Uterus (tissue), 4 donors: Measurements from ENCODE around the gene AKT3. TPM values are rescaled to one million over a fixed set of nuclear protein-coding genes. Genes with fewer than 3 reads are reported as not detected.

ENCODE experiments used
- DNase-seq, 2 donors: peaks; one replicate each; pipeline ENCODE4 v3.0.0-alpha.2; 2019 to 2020
- H3K27ac ChIP-seq, 2 donors: fragments of 200-600 bp; sonication (generic); 1 replicate in 1 of 2; 2 replicates in 1 of 2; pipeline ENCODE4 v1.5.1; 2016 to 2018
- H3K27me3 ChIP-seq, 2 donors: fragments of 200-600 bp; sonication (generic); one replicate each; pipeline ENCODE4 v1.5.1; 2018 to 2019; ENCODE audit warnings: control low read depth in 1 of 2
- H3K36me3 ChIP-seq, 2 donors: fragments of 200-600 bp; sonication (generic); one replicate each; pipeline ENCODE4 v1.5.1; 2019; ENCODE audit warnings: control low read depth in 1 of 2
- H3K4me1 ChIP-seq, 2 donors: fragments of 200-600 bp; sonication (generic); one replicate each; pipeline ENCODE4 v1.5.1; 2018 to 2019; ENCODE audit warnings: control low read depth in 1 of 2
- H3K4me3 ChIP-seq, 2 donors: fragments of 200-600 bp; sonication (generic); 1 replicate in 1 of 2; 2 replicates in 1 of 2; pipeline ENCODE4 v1.5.1; 2018 to 2019; ENCODE audit warnings: mild to moderate bottlenecking in 1 of 2
- H3K9me3 ChIP-seq, 2 donors: fragments of 200-600 bp; sonication (generic); one replicate each; pipeline ENCODE4 v1.5.1; 2019; ENCODE audit warnings: control low read depth in 1 of 2
- CTCF ChIP-seq, 4 experiments: fragments of 200-600 bp in 2 of 4; fragments of 450-650 bp in 2 of 4; sonication (generic) in 2 of 4; IDR thresholded peaks; one replicate each; pipeline ENCODE4 v1.5.1; 2016 to 2019; ENCODE audit warnings: antibody characterized with exemption in 4 of 4, mild to moderate bottlenecking in 2 of 4, moderate library complexity in 1 of 4
- POLR2A ChIP-seq, 2 donors: fragments of 450-650 bp; IDR thresholded peaks; one replicate each; pipeline ENCODE4 v1.6.1; 2016; ENCODE audit warnings: antibody characterized with exemption in 2 of 2, mild to moderate bottlenecking in 1 of 2, moderate library complexity in 1 of 2
- intact Hi-C: fragments of 100-400 bp; cut with DNase I; formaldehyde crosslinking; loops from one replicate; pipeline ENCODE4 v1.15.1; 2023; ENCODE audit warnings: low total_unique reads
- total RNA-seq, 4 donors: library from RNA; depleted of rRNA in 3 of 4; stranded (reverse); fragments of >200 nt in 3 of 4; gene quantifications; one replicate each; pipeline versions ENCODE4 v1.1.0 to v1.2.4, GENCODE V29; 2014 to 2023
- donor health status: DM: yes; HTN: yes; CAD: no.

AKT3 gene
- total RNA-seq, 4 donors from 2014 or later = 39.2 to 227 (median 97.6) TPM

- intact Hi-C loops = no loop called here
- no peaks in the 10 kb centered on the region for H3K27me3 ChIP-seq
- no peak for TF ChIP-seq CTCF (IDR thresholded peaks at IDR 0.05)
- no peak for TF ChIP-seq POLR2A (IDR thresholded peaks at IDR 0.05)
- H3K4me1 ChIP-seq = no peaks in the 10 kb centered on the region
- H3K9me3 ChIP-seq = no peaks in the 10 kb centered on the region
- DNase-seq = no peak
- no peaks in the 10 kb centered on the region for H3K36me3 ChIP-seq
- no peak overlapping the region for H3K4me3 ChIP-seq
- H3K27ac ChIP-seq = no peak overlapping the region
Observed at GRCh38 chr1:243510928-243511327, 339.1 kb downstream of the AKT3 start.

- no peak overlapping the region for H3K4me3 ChIP-seq
- no peaks in the 10 kb centered on the region for H3K9me3 ChIP-seq
- H3K4me1 ChIP-seq = no peaks in the 10 kb centered on the region
- no peaks in the 10 kb centered on the region for H3K36me3 ChIP-seq
- intact Hi-C loops = no loop called here
- no peak for DNase-seq
- H3K27me3 ChIP-seq = no peaks in the 10 kb centered on the region
- H3K27ac ChIP-seq = no peak overlapping the region
- TF ChIP-seq CTCF (IDR thresholded peaks at IDR 0.05) (no peak), POLR2A (IDR thresholded peaks at IDR 0.05) (no peak)
Observed at GRCh38 chr1:243508943-243509342, 341.1 kb downstream of the AKT3 start.

GRCh38 chr1:243508303-243508713, 341.7 kb downstream of the AKT3 start:
- Histone ChIP-seq H3K27ac (no peak overlapping the region), H3K4me1 (no peaks in the 10 kb centered on the region), H3K27me3 (no peaks in the 10 kb centered on the region), H3K9me3 (no peaks in the 10 kb centered on the region), H3K4me3 (no peak overlapping the region), H3K36me3 (no peaks in the 10 kb centered on the region)
- no peak for DNase-seq
- no peak for TF ChIP-seq POLR2A (IDR thresholded peaks at IDR 0.05)
- TF ChIP-seq CTCF (IDR thresholded peaks at IDR 0.05) = no peak
- intact Hi-C loops = no loop called here

GRCh38 chr1:243507672-243508302, 342.3 kb downstream of the AKT3 start:
- Histone ChIP-seq H3K27me3 (no peaks in the 10 kb centered on the region), H3K4me3 (no peak overlapping the region), H3K9me3 (no peaks in the 10 kb centered on the region), H3K27ac (no peak overlapping the region), H3K4me1 (no peaks in the 10 kb centered on the region), H3K36me3 (no peaks in the 10 kb centered on the region)
- no peak for DNase-seq
- TF ChIP-seq POLR2A (IDR thresholded peaks at IDR 0.05) (no peak), CTCF (IDR thresholded peaks at IDR 0.05) (no peak)
- intact Hi-C loops = no loop called here

GRCh38 chr1:243507001-243507671, 342.9 kb downstream of the AKT3 start:
- intact Hi-C loops = no loop called here
- no peaks in the 10 kb centered on the region for H3K27me3 ChIP-seq
- no peak overlapping the region for H3K27ac ChIP-seq
- TF ChIP-seq POLR2A (IDR thresholded peaks at IDR 0.05) (no peak), CTCF (IDR thresholded peaks at IDR 0.05) (no peak)
- no peaks in the 10 kb centered on the region for H3K9me3 ChIP-seq
- no peaks in the 10 kb centered on the region for H3K36me3 ChIP-seq
- no peak for DNase-seq
- no peak overlapping the region for H3K4me3 ChIP-seq
- H3K4me1 ChIP-seq = no peaks in the 10 kb centered on the region
